T-helper 1 cell treated with Interleukin-12 subunit alpha and Interleukin-12 subunit beta and Interleukin-4 antibody, amounts not matched to agents 30 μg/mL and 1 μg/mL, for 36 hours (primary cell): ENCODE results near the gene TMEM114.

ENCODE experiments used
- H3K27ac Mint-ChIP-seq: one replicate; pipeline ENCODE4 v1.8.0; 2021; ENCODE audit warnings: mild to moderate bottlenecking, mixed read lengths
- H3K27me3 Mint-ChIP-seq: one replicate; pipeline ENCODE4 v1.8.0; 2021; ENCODE audit warnings: low read depth, mixed read lengths
- H3K36me3 Mint-ChIP-seq: one replicate; pipeline ENCODE4 v1.8.0; 2021; ENCODE audit warnings: low read depth, mixed read lengths
- H3K4me1 Mint-ChIP-seq: one replicate; pipeline ENCODE4 v1.8.0; 2021; ENCODE audit warnings: low read depth, mixed read lengths
- H3K4me3 Mint-ChIP-seq: one replicate; pipeline ENCODE4 v1.8.0; 2021; ENCODE audit warnings: mild to moderate bottlenecking, moderate library complexity, mixed read lengths
- H3K9me3 Mint-ChIP-seq: one replicate; pipeline ENCODE4 v1.8.0; 2021; ENCODE audit warnings: mixed read lengths

Gene TMEM114

GRCh38 chr16:8621572-8622314, 31.4 kb upstream of the TMEM114 start, which contains the start of gene METTL22:
Gene METTL22, plus strand, starts transcription at chr16:8621698. Its CDS starts 3,968 bp downstream, at chr16:8625666.
- H3K27ac Mint-ChIP-seq: peak within 1 kb of the TSS; percentile 91
- H3K9me3 Mint-ChIP-seq: no peaks in the 10 kb centered on the region
- H3K27me3 Mint-ChIP-seq: peaks cover 25% of the 10 kb centered on the region
- H3K4me3 Mint-ChIP-seq: peak within 1 kb of the TSS; percentile 98
- peaks cover 19% of the 10 kb centered on the region for H3K4me1 Mint-ChIP-seq
- no peaks in the 10 kb centered on the region for H3K36me3 Mint-ChIP-seq

GRCh38 chr16:8621222-8621571, 30.9 kb upstream of the TMEM114 start:
- Mint-ChIP-seq H3K36me3 (no peaks in the 10 kb centered on the region), H3K4me1 (peaks cover 19% of the 10 kb centered on the region), H3K9me3 (no peaks in the 10 kb centered on the region), H3K27ac (peak overlapping the region; percentile 91), H3K4me3 (peak overlapping the region; percentile 98), H3K27me3 (peaks cover 28% of the 10 kb centered on the region)

DNA sequence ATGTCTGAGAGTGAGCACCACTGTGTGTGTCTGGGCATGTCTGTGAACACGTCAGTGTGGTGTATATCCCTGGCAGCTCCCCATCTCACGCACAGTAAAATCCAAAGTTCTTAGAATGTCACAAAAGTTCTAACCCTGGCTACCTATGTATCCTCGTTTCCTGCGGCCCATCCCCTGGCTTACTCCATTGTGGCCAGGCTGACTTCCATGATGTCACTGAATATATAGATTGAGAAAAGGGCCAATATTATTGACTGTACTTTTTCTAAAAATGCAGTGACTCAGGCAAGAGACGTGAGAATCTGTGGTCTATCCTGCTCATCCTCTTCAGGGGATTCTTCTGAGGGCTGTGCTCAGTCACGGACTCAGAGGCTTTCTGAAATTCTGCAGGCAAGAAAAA, 30.2 kb upstream of the TMEM114 start:
- Mint-ChIP-seq H3K27ac (no peak overlapping the region), H3K9me3 (no peaks in the 10 kb centered on the region), H3K36me3 (no peaks in the 10 kb centered on the region), H3K4me1 (peaks cover 19% of the 10 kb centered on the region), H3K4me3 (peak overlapping the region; percentile 98), H3K27me3 (peaks cover 31% of the 10 kb centered on the region)

GRCh38 chr16:8619671-8620370, 29.5 kb upstream of the TMEM114 start:
- no peak overlapping the region for H3K4me3 Mint-ChIP-seq
- H3K27ac Mint-ChIP-seq: no peak overlapping the region
- H3K4me1 Mint-ChIP-seq: peaks cover 16% of the 10 kb centered on the region
- peaks cover 31% of the 10 kb centered on the region for H3K27me3 Mint-ChIP-seq
- H3K9me3 Mint-ChIP-seq: no peaks in the 10 kb centered on the region
- H3K36me3 Mint-ChIP-seq: no peaks in the 10 kb centered on the region

DNA sequence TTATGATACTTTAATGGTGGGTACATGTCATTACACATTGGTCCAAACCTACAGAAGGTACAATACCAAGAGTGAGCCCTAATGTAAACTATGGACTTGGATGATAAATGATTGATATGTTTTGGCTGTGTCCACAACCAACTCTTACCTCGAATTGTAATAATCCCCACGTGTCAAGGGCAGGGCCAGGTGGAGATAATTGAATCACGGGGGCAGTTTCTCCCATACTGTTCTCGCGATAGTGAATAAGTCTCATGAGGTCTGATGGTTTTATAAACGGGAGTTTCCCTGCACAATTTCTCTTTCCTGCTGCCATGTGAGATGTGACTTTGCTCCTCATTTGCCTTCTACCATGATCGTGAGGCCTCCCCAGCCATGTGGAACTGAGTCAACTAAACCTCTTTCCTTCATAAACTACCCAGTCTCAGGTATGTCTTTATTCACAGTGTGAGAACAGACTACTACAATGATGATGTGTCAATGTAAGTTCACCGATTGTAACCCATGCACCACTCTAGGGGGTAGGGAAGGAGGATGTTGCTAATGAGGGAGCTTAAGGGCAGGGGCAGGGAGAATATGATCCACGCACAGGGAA, 24.2 kb upstream of the TMEM114 start:
- no peak overlapping the region for H3K27ac Mint-ChIP-seq
- H3K27me3 Mint-ChIP-seq: peaks cover 47% of the 10 kb centered on the region
- H3K36me3 Mint-ChIP-seq: no peaks in the 10 kb centered on the region
- no peak overlapping the region for H3K4me3 Mint-ChIP-seq
- H3K9me3 Mint-ChIP-seq: no peaks in the 10 kb centered on the region
- no peaks in the 10 kb centered on the region for H3K4me1 Mint-ChIP-seq

DNA sequence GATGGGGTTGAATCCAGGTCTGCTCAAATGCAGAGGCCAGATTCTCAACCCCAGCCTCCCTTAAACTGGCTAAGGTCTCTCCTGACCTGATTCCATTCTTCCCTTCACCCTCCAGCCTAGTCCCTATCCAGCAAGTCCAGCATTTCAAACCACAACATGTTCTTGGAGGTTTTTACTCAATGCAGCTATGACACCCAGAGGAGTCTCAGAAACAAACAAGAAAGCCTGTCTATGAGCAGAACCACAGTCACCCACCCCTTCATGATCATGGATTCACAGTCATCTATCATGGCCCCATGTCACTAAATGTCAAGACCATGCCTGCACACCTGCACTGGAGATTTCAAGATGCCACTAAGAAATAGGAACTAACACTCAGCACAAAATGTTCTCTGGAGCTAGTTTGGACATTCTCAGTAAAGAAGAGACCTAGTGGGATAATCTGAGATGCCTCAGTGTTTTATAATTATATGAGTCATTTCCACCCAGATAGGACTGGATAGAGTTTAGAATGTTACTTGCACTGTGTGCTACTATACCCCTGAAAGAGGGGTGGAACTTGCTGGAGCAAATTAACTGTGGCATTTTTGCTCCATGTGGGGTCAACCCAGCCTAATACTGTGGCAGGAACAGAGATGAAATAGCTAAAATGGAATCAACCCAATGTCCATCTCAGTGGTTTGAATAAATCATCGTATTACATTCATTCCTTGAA, 21.7 kb upstream of the TMEM114 start:
- Mint-ChIP-seq H3K27ac (no peak overlapping the region), H3K36me3 (no peaks in the 10 kb centered on the region), H3K27me3 (peaks cover 29% of the 10 kb centered on the region), H3K4me1 (no peaks in the 10 kb centered on the region), H3K4me3 (no peak overlapping the region), H3K9me3 (no peaks in the 10 kb centered on the region)

- Mint-ChIP-seq H3K27me3 (peaks cover 31% of the 10 kb centered on the region), H3K36me3 (no peaks in the 10 kb centered on the region), H3K9me3 (no peaks in the 10 kb centered on the region), H3K27ac (no peak overlapping the region), H3K4me1 (no peaks in the 10 kb centered on the region), H3K4me3 (no peak overlapping the region)
Measured at GRCh38 chr16:8611122-8611521, 20.8 kb upstream of the TMEM114 start.

DNA sequence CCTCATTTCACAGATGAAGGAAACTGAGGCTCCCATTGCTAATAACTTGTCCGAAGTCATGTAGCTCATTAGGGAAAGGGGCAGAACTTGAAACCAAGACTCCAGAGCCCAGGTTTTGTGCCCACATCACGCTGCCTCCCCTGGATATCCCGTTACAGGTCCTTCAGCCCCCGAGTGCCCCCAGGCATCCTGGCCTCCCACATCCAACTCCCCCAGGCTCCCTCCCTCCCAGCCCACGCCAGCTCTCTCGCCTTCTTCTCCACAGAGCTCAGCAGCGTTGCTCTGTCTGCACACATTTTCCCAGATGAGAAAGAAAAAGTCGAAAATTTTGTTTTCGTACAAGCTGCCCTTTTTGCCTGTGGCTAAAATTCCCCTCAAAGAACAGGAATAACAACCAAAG, 16.9 kb upstream of the TMEM114 start:
- Mint-ChIP-seq H3K27ac (no peak overlapping the region), H3K27me3 (peaks cover 26% of the 10 kb centered on the region), H3K4me3 (no peak overlapping the region), H3K4me1 (no peaks in the 10 kb centered on the region), H3K9me3 (no peaks in the 10 kb centered on the region), H3K36me3 (no peaks in the 10 kb centered on the region)

DNA sequence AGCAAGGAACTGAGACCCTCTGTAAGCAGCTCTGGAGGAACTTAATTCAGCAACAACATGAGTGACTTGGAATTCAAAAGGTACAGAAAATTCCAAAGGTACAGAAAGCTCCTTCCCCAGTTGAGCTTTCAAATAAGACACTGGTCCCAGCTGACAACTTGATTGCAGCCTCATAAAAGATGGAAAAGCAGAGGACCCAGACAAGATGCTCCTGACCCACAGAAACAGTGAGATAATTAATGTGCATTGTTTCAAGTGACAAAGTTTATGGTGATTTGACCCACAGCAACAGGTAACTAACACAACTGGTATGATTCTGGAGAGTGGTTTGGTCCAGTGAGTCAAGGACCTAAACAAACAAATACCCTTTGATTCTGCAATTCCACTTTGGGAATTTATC, 15.2 kb upstream of the TMEM114 start:
- H3K9me3 Mint-ChIP-seq: no peaks in the 10 kb centered on the region
- no peak overlapping the region for H3K27ac Mint-ChIP-seq
- no peak overlapping the region for H3K4me3 Mint-ChIP-seq
- no peaks in the 10 kb centered on the region for H3K36me3 Mint-ChIP-seq
- peaks cover 22% of the 10 kb centered on the region for H3K27me3 Mint-ChIP-seq
- H3K4me1 Mint-ChIP-seq: no peaks in the 10 kb centered on the region

GRCh38 chr16:8600144-8600775, 9.9 kb upstream of the TMEM114 start:
- peaks cover 8% of the 10 kb centered on the region for H3K27me3 Mint-ChIP-seq
- no peaks in the 10 kb centered on the region for H3K36me3 Mint-ChIP-seq
- H3K27ac Mint-ChIP-seq: no peak overlapping the region
- no peaks in the 10 kb centered on the region for H3K4me1 Mint-ChIP-seq
- no peak overlapping the region for H3K4me3 Mint-ChIP-seq
- H3K9me3 Mint-ChIP-seq: no peaks in the 10 kb centered on the region

DNA sequence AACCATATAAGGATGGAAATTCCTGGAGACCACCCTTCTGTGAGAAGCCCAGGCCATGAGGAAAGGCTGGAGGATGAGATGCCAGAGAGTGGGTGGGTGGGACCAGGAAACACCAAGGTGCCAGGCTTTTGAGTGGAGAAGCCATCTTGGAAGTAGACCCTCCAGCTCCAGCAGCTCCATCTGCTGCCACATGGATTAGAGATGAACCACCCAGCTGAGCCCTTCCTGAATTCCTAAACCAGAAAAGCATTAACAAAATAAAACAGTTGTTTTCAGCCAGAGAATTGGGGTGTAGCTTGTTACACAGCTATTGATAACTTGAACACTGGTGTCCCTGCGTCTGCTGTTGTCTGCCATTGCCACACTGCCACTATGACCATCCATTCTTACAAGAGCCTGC, 6.3 kb upstream of the TMEM114 start:
- H3K4me3 Mint-ChIP-seq: no peak overlapping the region
- no peaks in the 10 kb centered on the region for H3K9me3 Mint-ChIP-seq
- no peaks in the 10 kb centered on the region for H3K4me1 Mint-ChIP-seq
- no peaks in the 10 kb centered on the region for H3K36me3 Mint-ChIP-seq
- H3K27ac Mint-ChIP-seq: no peak overlapping the region
- H3K27me3 Mint-ChIP-seq: no peaks in the 10 kb centered on the region

DNA sequence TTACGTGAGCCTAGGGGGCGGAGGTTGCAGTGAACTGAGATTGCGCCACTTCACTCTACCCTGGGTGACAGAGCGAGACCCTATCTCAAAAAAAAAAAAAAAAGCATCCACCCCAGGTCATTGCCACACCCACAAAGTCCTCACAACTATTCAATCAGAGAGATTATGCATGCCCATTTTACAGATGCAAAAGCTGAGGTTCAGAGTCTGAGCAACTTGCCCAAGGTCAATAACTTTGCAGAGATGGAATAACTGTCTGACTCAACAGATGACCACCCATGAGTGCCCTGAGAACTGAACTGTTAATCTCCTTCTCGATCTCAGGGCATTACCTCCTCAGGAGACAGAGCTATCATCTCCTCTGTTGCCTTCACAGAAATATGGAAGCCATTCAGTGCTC, 5.5 kb upstream of the TMEM114 start:
- no peak overlapping the region for H3K27ac Mint-ChIP-seq
- no peaks in the 10 kb centered on the region for H3K36me3 Mint-ChIP-seq
- no peak overlapping the region for H3K4me3 Mint-ChIP-seq
- no peaks in the 10 kb centered on the region for H3K9me3 Mint-ChIP-seq
- H3K4me1 Mint-ChIP-seq: no peaks in the 10 kb centered on the region
- no peaks in the 10 kb centered on the region for H3K27me3 Mint-ChIP-seq

- Mint-ChIP-seq H3K9me3 (no peaks in the 10 kb centered on the region), H3K4me3 (no peak overlapping the region), H3K4me1 (no peaks in the 10 kb centered on the region), H3K36me3 (no peaks in the 10 kb centered on the region), H3K27ac (no peak overlapping the region), H3K27me3 (peaks cover 2% of the 10 kb centered on the region)
Measured at GRCh38 chr16:8594149-8594666, 3.9 kb upstream of the TMEM114 start.

GRCh38 chr16:8591451-8591850, 1.1 kb upstream of the TMEM114 start:
- H3K4me1 Mint-ChIP-seq: no peaks in the 10 kb centered on the region
- no peak overlapping the region for H3K27ac Mint-ChIP-seq
- no peaks in the 10 kb centered on the region for H3K36me3 Mint-ChIP-seq
- no peak overlapping the region for H3K4me3 Mint-ChIP-seq
- H3K27me3 Mint-ChIP-seq: peaks cover 23% of the 10 kb centered on the region
- H3K9me3 Mint-ChIP-seq: no peaks in the 10 kb centered on the region
